Astrocyte of the spinal cord (primary cell): Measurements from ENCODE around the gene RRP12.
"Not testable (repeated sequence)": the region's sequence is repeated elsewhere in the genome, so short reads cannot be mapped to it uniquely, and the experiment has no call there.

Experiments
- DNase-seq: peaks from one replicate; pipeline ENCODE4 v3.0.0; 2011; ENCODE audit warnings: low read depth, low spot score
- H3K4me3 ChIP-seq: 2 replicates; pipeline ENCODE4 v1.5.1; 2011; ENCODE audit warnings: low read depth, mild to moderate bottlenecking, low read length, moderate library complexity
- CTCF ChIP-seq: IDR thresholded peaks from 2 replicates; pipeline ENCODE4 v1.5.1; 2012; ENCODE audit warnings: low read depth, mild to moderate bottlenecking, low read length, inconsistent platforms
- in situ Hi-C: cut with HindIII; loops from 2 replicates; pipeline ENCODE4 v1.10.0; 2017; ENCODE audit warnings: low sequenced_read_pairs

The RRP12 gene

DNA sequence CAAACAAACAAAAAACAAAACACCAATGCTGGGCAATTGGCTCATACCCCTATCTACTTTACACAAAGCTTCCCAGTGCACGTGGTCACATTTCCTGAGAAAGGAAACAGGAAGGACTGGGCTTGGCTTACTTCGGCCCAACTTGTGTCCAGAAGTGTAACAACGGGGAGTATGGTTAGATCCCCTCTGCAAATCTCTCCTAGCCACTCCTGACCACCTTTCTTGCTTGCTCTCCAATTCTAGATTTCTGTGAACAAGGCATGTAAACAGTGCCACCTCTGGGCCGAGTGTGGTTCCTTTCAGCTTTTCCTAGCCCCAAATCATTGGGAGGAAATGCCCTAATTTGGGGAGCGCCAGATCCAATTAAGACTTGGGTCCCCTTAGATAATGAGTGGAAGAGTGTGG is 45.6 kb downstream of the RRP12 start:
- DNase-seq = no peak
- in situ Hi-C loops = no loop called here
- H3K4me3 ChIP-seq = no peak overlapping the region
- TF ChIP-seq CTCF = peak; percentile 36

DNA sequence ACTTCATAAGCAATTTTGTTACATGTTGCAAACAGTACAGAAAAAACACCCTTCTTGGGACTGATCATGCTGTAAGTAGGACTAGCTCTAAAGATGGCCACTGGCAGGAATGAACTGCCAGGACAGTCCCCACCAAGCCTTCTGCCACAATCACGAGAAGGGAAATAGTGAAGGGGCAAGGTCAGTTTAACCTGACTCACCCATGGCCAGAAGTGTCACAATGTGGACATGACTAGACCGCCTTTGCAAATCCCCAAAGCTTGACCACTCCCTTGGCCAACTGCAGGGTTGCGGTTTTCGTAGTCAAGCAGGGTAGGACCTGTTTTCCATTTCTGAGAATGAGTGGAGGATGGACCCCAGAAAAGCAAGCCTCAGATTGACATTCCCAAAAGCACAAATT is 47.2 kb downstream of the RRP12 start:
- DNase-seq = no peak

DNA sequence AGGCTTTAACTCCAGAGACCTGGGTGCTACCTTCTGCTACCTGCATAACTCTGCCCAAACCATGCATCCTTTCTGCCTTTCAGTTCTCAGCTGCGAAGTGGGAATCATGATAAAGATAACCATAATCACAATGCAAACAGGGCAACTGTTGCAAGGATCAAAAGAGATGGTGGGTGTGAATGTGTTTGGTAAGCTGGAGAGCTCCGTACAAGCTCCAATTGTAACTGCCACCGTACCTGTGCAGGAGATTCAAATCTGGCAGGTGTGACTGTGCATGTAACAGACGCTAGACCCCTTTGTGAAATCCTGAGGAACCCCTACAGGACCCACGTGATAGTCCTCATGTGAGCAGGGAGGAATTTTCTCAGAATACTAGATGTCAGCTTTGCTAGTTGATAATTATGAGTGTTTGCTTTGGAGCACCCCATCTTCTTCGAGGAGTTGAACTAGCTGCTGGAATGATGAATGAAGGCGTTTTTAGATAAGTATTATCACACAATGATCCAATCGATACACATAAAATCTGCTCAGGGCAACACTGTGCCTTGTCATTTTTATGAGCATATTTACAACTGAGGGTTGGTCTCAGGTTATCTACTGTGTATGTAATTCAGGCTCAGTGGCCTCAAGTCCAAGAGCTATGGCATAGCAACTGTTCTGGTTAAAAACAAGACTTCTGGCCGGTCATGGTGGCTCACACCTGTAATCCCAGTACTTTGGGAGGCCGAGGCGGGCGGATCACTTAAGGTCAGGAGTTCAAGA is 51.2 kb downstream of the RRP12 start:
- in situ Hi-C loops = no loop called here
- no peak overlapping the region for H3K4me3 ChIP-seq
- no peak for TF ChIP-seq CTCF
- DNase-seq = no peak

More for the DNA sequence above, 47.2 kb downstream of the RRP12 start:
- no peak for TF ChIP-seq CTCF
- no peak overlapping the region for H3K4me3 ChIP-seq
- in situ Hi-C loops = no loop called here

- no peak for DNase-seq
- TF ChIP-seq CTCF = no peak
- in situ Hi-C loops = no loop called here
- H3K4me3 ChIP-seq = no peak overlapping the region
These were observed 53.8 kb downstream of the RRP12 start for GRCh38 chr10:97347317-97347716.

- in situ Hi-C loops, DNase-seq, H3K4me3 ChIP-seq: not testable (repeated sequence)
These were observed 57.5 kb downstream of the RRP12 start for GRCh38 chr10:97343664-97344063.

DNA sequence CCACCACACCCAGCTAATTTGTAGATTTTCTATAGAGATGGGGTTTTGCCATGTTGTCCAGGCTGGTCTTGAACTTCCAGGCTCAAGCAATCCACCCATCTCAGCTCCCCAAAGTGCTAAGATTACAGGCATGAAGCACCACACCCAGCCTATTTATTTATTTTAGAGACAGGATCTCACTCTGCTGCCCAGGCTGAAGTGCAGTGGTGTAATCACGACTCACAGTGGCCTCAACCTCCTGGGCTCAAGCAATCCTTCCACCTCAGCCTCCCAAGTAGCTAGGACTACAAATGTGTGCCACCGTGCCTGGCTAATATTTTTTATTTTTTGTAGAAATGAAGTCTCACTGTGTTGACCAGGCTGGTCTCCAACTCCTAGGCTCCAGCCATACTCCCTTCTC is 59.7 kb downstream of the RRP12 start:
- DNase-seq = no peak
- in situ Hi-C loops = no loop called here
- no peak for TF ChIP-seq CTCF
- H3K4me3 ChIP-seq = no peak overlapping the region

DNA sequence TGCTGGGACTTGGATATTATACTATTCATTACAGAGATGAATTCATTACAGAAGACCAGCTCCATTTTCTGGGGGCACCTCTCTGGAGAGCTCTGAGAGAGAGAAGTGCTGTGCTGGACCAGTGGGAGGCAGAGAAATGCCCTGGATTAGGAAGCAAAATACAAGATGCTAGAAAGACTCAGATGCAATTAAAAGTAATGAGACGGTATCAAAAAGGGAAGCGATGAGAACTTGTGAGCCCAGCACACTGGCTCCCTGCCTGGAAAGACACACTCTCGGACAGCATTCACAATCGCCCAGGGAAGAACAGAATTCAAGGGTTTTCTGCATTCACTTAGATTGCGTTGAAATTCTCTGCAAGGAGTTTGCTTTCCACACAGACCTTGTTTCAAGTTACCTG is 63.1 kb downstream of the RRP12 start:
- H3K4me3 ChIP-seq = no peak overlapping the region
- TF ChIP-seq CTCF = no peak
- no peak for DNase-seq
- in situ Hi-C loops = no loop called here
